Activated CD8-positive, alpha-beta memory T cell treated with anti-CD3 and anti-CD28 coated beads, Interleukin-2, amount 50 U/mL, for 48 hours (primary cell): ENCODE measurements around the gene STOM.

Experiments used
- DNase-seq: peaks from one replicate; pipeline ENCODE4 v3.0.0-alpha.2; 2020

The STOM gene

GRCh38 chr9:121368745-121369144, 1.3 kb downstream of the STOM start:
- no peak for DNase-seq

- DNase-seq: no peak
Observed at GRCh38 chr9:121368138-121368522, 1.9 kb downstream of the STOM start.

GRCh38 chr9:121367306-121368137, 2.5 kb downstream of the STOM start:
- no peak for DNase-seq

GRCh38 chr9:121366611-121367192, 3.3 kb downstream of the STOM start:
- DNase-seq: no peak

- no peak for DNase-seq
Observed at GRCh38 chr9:121365564-121365963, 4.5 kb downstream of the STOM start.

GRCh38 chr9:121364886-121365285, 5.2 kb downstream of the STOM start:
- no peak for DNase-seq

- DNase-seq: no peak
Observed at GRCh38 chr9:121364077-121364476, 6.0 kb downstream of the STOM start.

GRCh38 chr9:121363622-121363961, 6.5 kb downstream of the STOM start:
- no peak for DNase-seq

- DNase-seq: no peak
Observed at GRCh38 chr9:121362813-121363621, 7.0 kb downstream of the STOM start.

- DNase-seq: no peak
Observed at GRCh38 chr9:121360601-121361374, 9.3 kb downstream of the STOM start.

GRCh38 chr9:121359351-121360294, 10.4 kb downstream of the STOM start:
- DNase-seq: no peak

GRCh38 chr9:121358751-121359150, 11.3 kb downstream of the STOM start:
- no peak for DNase-seq

- DNase-seq: no peak
Observed at GRCh38 chr9:121357011-121357410, 13.0 kb downstream of the STOM start.

GRCh38 chr9:121354762-121355161, 15.3 kb downstream of the STOM start:
- no peak for DNase-seq

GRCh38 chr9:121354141-121354540, 15.9 kb downstream of the STOM start:
- no peak for DNase-seq

- DNase-seq: no peak
Observed at GRCh38 chr9:121353241-121354061, 16.6 kb downstream of the STOM start.

- DNase-seq: no peak
Observed at GRCh38 chr9:121350993-121351561, 19.0 kb downstream of the STOM start.

GRCh38 chr9:121350036-121350435, 20.0 kb downstream of the STOM start:
- DNase-seq: no peak

- DNase-seq: no peak
Observed at GRCh38 chr9:121349009-121349408, 21.0 kb downstream of the STOM start.

- no peak for DNase-seq
Observed at GRCh38 chr9:121348221-121348620, 21.8 kb downstream of the STOM start.

GRCh38 chr9:121345070-121345469, 25.0 kb downstream of the STOM start:
- no peak for DNase-seq
